H9 (cell line): Measurements from ENCODE around the gene RGL4. TPM values are rescaled to one million over a fixed set of nuclear protein-coding genes. Genes with fewer than 3 reads are reported as not detected.
"Not testable (repeated sequence)": the region's sequence is repeated elsewhere in the genome, so short reads cannot be mapped to it uniquely, and the experiment has no call there.

Experiments
- DNase-seq: peaks from one replicate; pipeline ENCODE4 v3.0.0-alpha.2; 2017
- H2AFZ ChIP-seq: one replicate; pipeline ENCODE4 v1.6.1; 2013; ENCODE audit warnings: mild to moderate bottlenecking, low read length, control low read depth, moderate library complexity
- H2AK5ac ChIP-seq: 2 replicates; pipeline ENCODE4 v1.6.1; 2013; ENCODE audit warnings: low read length, control low read depth, mixed read lengths; ENCODE audit not compliant: insufficient read length
- H2BK120ac ChIP-seq: one replicate; pipeline ENCODE4 v1.6.1; 2013; ENCODE audit warnings: low read depth, mild to moderate bottlenecking, low read length, control low read depth, inconsistent platforms; ENCODE audit not compliant: poor library complexity, severe bottlenecking
- H2BK12ac ChIP-seq: 2 replicates; pipeline ENCODE4 v1.6.1; 2013; ENCODE audit warnings: low read length, control low read depth, mixed read lengths, low read depth; ENCODE audit not compliant: insufficient read length
- H2BK15ac ChIP-seq: 2 replicates; pipeline ENCODE4 v1.6.1; 2013; ENCODE audit warnings: low read depth, low read length, control low read depth
- H2BK20ac ChIP-seq: one replicate; pipeline ENCODE4 v1.6.1; 2013; ENCODE audit warnings: low read depth, mild to moderate bottlenecking, low read length, control low read depth, inconsistent platforms; ENCODE audit not compliant: poor library complexity, severe bottlenecking
- H2BK5ac ChIP-seq: 2 replicates; pipeline ENCODE4 v1.6.1; 2013; ENCODE audit warnings: low read length, control low read depth, mixed read lengths; ENCODE audit not compliant: insufficient read length
- H3K14ac ChIP-seq: 2 replicates; pipeline ENCODE4 v1.6.1; 2013; ENCODE audit warnings: low read length, control low read depth; ENCODE audit not compliant: insufficient read depth
- H3K18ac ChIP-seq: 2 replicates; pipeline ENCODE4 v1.6.1; 2013; ENCODE audit warnings: low read depth, mild to moderate bottlenecking, mixed read lengths, low read length, control low read depth; ENCODE audit not compliant: insufficient read length
- H3K23ac ChIP-seq: 2 replicates; pipeline ENCODE4 v1.6.1; 2013; ENCODE audit warnings: low read length, control low read depth, mixed read lengths, low read depth; ENCODE audit not compliant: insufficient read length
- H3K23me2 ChIP-seq: 2 replicates; pipeline ENCODE4 v1.6.1; 2013; ENCODE audit warnings: low read depth, mild to moderate bottlenecking, mixed read lengths, low read length, control low read depth; ENCODE audit not compliant: insufficient read length, poor library complexity, severe bottlenecking
- H3K27ac ChIP-seq: 2 replicates; pipeline ENCODE4 v1.5.1; 2013; ENCODE audit warnings: low read length, control low read depth, mixed read lengths, low read depth; ENCODE audit not compliant: insufficient read length
- H3K27me3 ChIP-seq: 2 replicates; pipeline ENCODE4 v1.6.1; 2013; ENCODE audit warnings: low read length, control low read depth, inconsistent platforms; ENCODE audit not compliant: insufficient read depth
- H3K4ac ChIP-seq: 2 replicates; pipeline ENCODE4 v1.6.1; 2013; ENCODE audit warnings: low read depth, mild to moderate bottlenecking, control low read depth, inconsistent platforms, low read length, moderate library complexity
- H3K4me1 ChIP-seq: 2 replicates; pipeline ENCODE4 v1.6.1; 2013; ENCODE audit warnings: low read length, control low read depth, inconsistent platforms; ENCODE audit not compliant: insufficient read depth
- H3K4me2 ChIP-seq: 2 replicates; pipeline ENCODE4 v1.6.1; 2013; ENCODE audit warnings: low read length, control low read depth, mixed read lengths; ENCODE audit not compliant: insufficient read length, insufficient read depth
- H3K56ac ChIP-seq: 2 replicates; pipeline ENCODE4 v1.6.1; 2013; ENCODE audit warnings: low read depth, mild to moderate bottlenecking, mixed read lengths, low read length, control low read depth; ENCODE audit not compliant: insufficient read length
- H3K79me1 ChIP-seq: 2 replicates; pipeline ENCODE4 v1.6.1; 2013; ENCODE audit warnings: low read depth, mild to moderate bottlenecking, moderate library complexity, low read length, control low read depth, inconsistent platforms; ENCODE audit not compliant: insufficient read depth, poor library complexity, severe bottlenecking
- H3K79me2 ChIP-seq: 2 replicates; pipeline ENCODE4 v1.6.1; 2013; ENCODE audit warnings: low read length, control low read depth, inconsistent platforms; ENCODE audit not compliant: insufficient read depth
- H3K9ac ChIP-seq: 2 replicates; pipeline ENCODE4 v1.6.1; 2013; ENCODE audit warnings: low read length, control low read depth, mixed read lengths; ENCODE audit not compliant: insufficient read length; ENCODE audit errors: extremely low read depth
- H3K9me3 ChIP-seq: one replicate; pipeline ENCODE4 v1.6.1; 2013; ENCODE audit warnings: low read depth, low read length, inconsistent platforms; ENCODE audit not compliant: control insufficient read depth
- H3T11ph ChIP-seq: one replicate; pipeline ENCODE4 v1.6.1; 2013; ENCODE audit warnings: mild to moderate bottlenecking, low read length, control low read depth, inconsistent platforms
- H4K20me1 ChIP-seq: one replicate; pipeline ENCODE4 v1.6.1; 2013; ENCODE audit not compliant: control insufficient read depth, insufficient read length, insufficient read depth
- H4K5ac ChIP-seq: 2 replicates; pipeline ENCODE4 v1.6.1; 2013; ENCODE audit warnings: low read depth, mild to moderate bottlenecking, mixed read lengths, low read length, control low read depth; ENCODE audit not compliant: insufficient read length
- H4K8ac ChIP-seq: replicated peaks from 2 replicates; pipeline ENCODE4 v1.6.1; 2013; ENCODE audit warnings: low read length, control low read depth, mixed read lengths, low read depth; ENCODE audit not compliant: insufficient read length
- H4K91ac ChIP-seq: 2 replicates; pipeline ENCODE4 v1.6.1; 2013; ENCODE audit warnings: low read depth, mild to moderate bottlenecking, moderate library complexity, mixed read lengths, low read length, control low read depth; ENCODE audit not compliant: insufficient read length
- H3K27ac Mint-ChIP-seq, 3 experiments: 2 replicates in 2 of 3; 3 replicates in 1 of 3; pipeline ENCODE4 v1.8.0; 2020 to 2021; ENCODE audit warnings: mixed read lengths in 3 of 3, mild to moderate bottlenecking in 1 of 3, moderate library complexity in 1 of 3
- H3K27me3 Mint-ChIP-seq: 2 replicates; pipeline ENCODE4 v1.8.0; 2021; ENCODE audit warnings: low read depth, mild to moderate bottlenecking, moderate library complexity, mixed read lengths
- H3K36me3 Mint-ChIP-seq, 3 experiments: 2 replicates in 2 of 3; 3 replicates in 1 of 3; pipeline ENCODE4 v1.8.0; 2020 to 2021; ENCODE audit warnings: low read depth in 3 of 3, mixed read lengths in 3 of 3; ENCODE audit not compliant: insufficient read depth in 1 of 3
- H3K4me1 Mint-ChIP-seq, 2 experiments: 2 replicates each; pipeline ENCODE4 v1.8.0; 2020; ENCODE audit warnings: mixed read lengths in 2 of 2
- H3K4me3 Mint-ChIP-seq, 2 experiments: 2 replicates in 1 of 2; 3 replicates in 1 of 2; pipeline ENCODE4 v1.8.0; 2020 to 2021; ENCODE audit warnings: mild to moderate bottlenecking in 2 of 2, mixed read lengths in 2 of 2, moderate library complexity in 1 of 2
- H3K9me3 Mint-ChIP-seq, 2 experiments: 2 replicates in 1 of 2; 3 replicates in 1 of 2; pipeline ENCODE4 v1.8.0; 2020; ENCODE audit warnings: mild to moderate bottlenecking in 2 of 2, mixed read lengths in 2 of 2, moderate library complexity in 1 of 2
- CTCF ChIP-seq: fragments of 200-600 bp; sonication (generic); conservative IDR thresholded peaks from 3 replicates; pipeline ENCODE4 v1.8.0; 2021; ENCODE audit warnings: antibody characterized with exemption, mild to moderate bottlenecking
- WGBS: extraction: QIAGEN DNeasy Blood & Tissue Kit; methylation state at CpG from one replicate; pipeline ENCODE4 v1.1.7; 2013; ENCODE audit warnings: missing lambda C conversion rate, low lambda C conversion rate, mixed read lengths; ENCODE audit not compliant: insufficient read length; ENCODE audit errors: extremely low coverage; 5-methylcytosine and 5-hydroxymethylcytosine counted together
- total RNA-seq: library from RNA; stranded (reverse); gene quantifications from 2 replicates; pipeline ENCODE4 v1.2.1, GENCODE V29; 2021

RGL4 gene
- total RNA-seq, 1 experiment from 2014 or later = not detected

- Histone ChIP-seq H3K9ac (no peak overlapping the region), H3K9me3 (no peaks in the 10 kb centered on the region), H3K56ac (no peak overlapping the region), H4K20me1 (no peaks in the 10 kb centered on the region), H4K91ac (no peak overlapping the region), H2BK120ac (no peak overlapping the region), H3K23ac (no peak overlapping the region), H3K18ac (no peak overlapping the region), H3K4me2 (no peak overlapping the region), H3K14ac (no peak overlapping the region), H2BK20ac (no peak overlapping the region), H3K27ac (no peak overlapping the region), H2BK5ac (no peak overlapping the region), H4K8ac (no peak overlapping the region), H4K5ac (no peak overlapping the region), H3K4ac (no peak overlapping the region), H3K23me2 (no peaks in the 10 kb centered on the region), H3K79me1 (no peaks in the 10 kb centered on the region), H3K27me3 (no peaks in the 10 kb centered on the region), H2AFZ (no peak overlapping the region), H3K4me1 (no peaks in the 10 kb centered on the region), H2AK5ac (no peak overlapping the region), H3T11ph (no peak overlapping the region), H2BK12ac (no peak overlapping the region), H3K79me2 (no peaks in the 10 kb centered on the region), H2BK15ac (no peak overlapping the region)
- Mint-ChIP-seq H3K4me1 (peaks cover 32 to 36% of the 10 kb centered on the region in 2 experiments), H3K9me3 (peaks cover 0 to 1% of the 10 kb centered on the region in 2 experiments; a peak in 1 of 5 replicates), H3K36me3 (peaks cover 0 to 4% (median 0%) of the 10 kb centered on the region in 3 experiments; a peak in 4 of 7 replicates), H3K27me3 (no peaks in the 10 kb centered on the region), H3K27ac (peak overlapping the region in 2 of 3 experiments; percentile 88 to 96; a peak in 4 of 7 replicates), H3K4me3 (peak overlapping the region in 1 of 2 experiments; percentile 27; a peak in 1 of 5 replicates)
- no peak; the same call in 2 of the 3 replicates for TF ChIP-seq CTCF
- peak; percentile 36 for DNase-seq
- WGBS = no CpG with 5 or more reads among the region's 26 CpGs
Observed at GRCh38 chr22:23673826-23674690, 16.8 kb upstream of the RGL4 start.

DNA sequence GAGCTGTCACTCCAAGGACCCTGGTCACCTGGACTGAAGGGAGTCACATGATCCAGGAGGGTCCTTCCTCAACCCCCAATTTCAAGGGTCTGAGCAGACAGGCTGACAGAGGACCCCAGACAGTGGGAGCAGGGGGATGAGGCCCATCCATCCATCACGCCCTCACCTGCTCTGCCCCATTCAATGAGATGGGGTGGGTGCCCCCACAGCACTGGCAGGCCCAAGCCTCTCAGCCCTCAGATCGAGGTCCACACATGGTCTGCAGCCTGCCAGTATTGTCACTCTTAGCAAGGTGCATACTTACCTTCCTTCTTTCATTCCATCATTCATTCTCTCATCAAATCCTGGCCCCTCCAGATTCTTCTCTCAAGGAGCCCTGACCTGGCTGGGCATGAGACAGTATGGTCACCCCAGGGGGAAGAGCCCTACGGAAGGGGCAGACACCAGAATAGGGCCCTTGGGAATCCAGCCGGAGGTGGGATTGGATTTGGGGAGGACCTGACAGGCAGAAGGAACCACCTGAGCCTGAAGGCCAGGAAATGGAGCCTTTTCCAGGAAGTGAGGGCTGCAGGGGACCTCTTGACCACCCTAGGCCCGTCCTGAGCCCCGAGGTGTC lies 15.8 kb upstream of the RGL4 start:
- H3K56ac ChIP-seq, H3K9me3 ChIP-seq, H3K79me1 ChIP-seq, H3K27ac ChIP-seq, H3K4me2 ChIP-seq, H2BK120ac ChIP-seq, H3K4me1 ChIP-seq, H3K9ac ChIP-seq, H3K23me2 ChIP-seq, H2BK5ac ChIP-seq, H4K5ac ChIP-seq, H3T11ph ChIP-seq, H3K4ac ChIP-seq, H3K14ac ChIP-seq, H4K20me1 ChIP-seq, H3K4me3 Mint-ChIP-seq, H2BK15ac ChIP-seq, H2BK12ac ChIP-seq, H3K27me3 ChIP-seq, H3K23ac ChIP-seq, H4K91ac ChIP-seq, H3K9me3 Mint-ChIP-seq, H3K18ac ChIP-seq, H2AFZ ChIP-seq, H3K79me2 ChIP-seq, H3K27me3 Mint-ChIP-seq, H2BK20ac ChIP-seq, H4K8ac ChIP-seq, H3K27ac Mint-ChIP-seq, H3K36me3 Mint-ChIP-seq, H2AK5ac ChIP-seq, DNase-seq: not testable (repeated sequence)
- H3K4me1 Mint-ChIP-seq = peaks cover 32 to 36% of the 10 kb centered on the region in 2 experiments
- no CpG with 5 or more reads among the region's 6 CpGs for WGBS
